Skeletal muscle satellite cell (primary cell): ENCODE data around the gene ADGRA1.
"Not testable (repeated sequence)": the region's sequence is repeated elsewhere in the genome, so short reads cannot be mapped to it uniquely, and the experiment has no call there.

Source experiments
- H3K27me3 ChIP-seq: 2 replicates; pipeline ENCODE4 v1.7.0; 2013; ENCODE audit warnings: low read length; ENCODE audit not compliant: control insufficient read depth, insufficient read depth
- H3K36me3 ChIP-seq: 2 replicates; pipeline ENCODE4 v1.7.0; 2013; ENCODE audit warnings: mild to moderate bottlenecking, control low read depth, low read length; ENCODE audit not compliant: insufficient read depth
- H3K4me1 ChIP-seq: 2 replicates; pipeline ENCODE4 v1.7.0; 2013; ENCODE audit warnings: low read length; ENCODE audit not compliant: control insufficient read depth, insufficient read depth
- H3K4me2 ChIP-seq: 2 replicates; pipeline ENCODE4 v1.7.0; 2013; ENCODE audit warnings: mild to moderate bottlenecking, low read length
- H3K4me3 ChIP-seq: 2 replicates; pipeline ENCODE4 v1.7.0; 2013; ENCODE audit warnings: low read length
- H3K9ac ChIP-seq: 2 replicates; pipeline ENCODE4 v1.7.0; 2013; ENCODE audit warnings: mild to moderate bottlenecking, low read depth, low read length, moderate library complexity
- H3K9me3 ChIP-seq: replicated peaks from 2 replicates; pipeline ENCODE4 v1.7.0; 2013; ENCODE audit warnings: mild to moderate bottlenecking, control low read depth, low read length

ADGRA1 gene

DNA sequence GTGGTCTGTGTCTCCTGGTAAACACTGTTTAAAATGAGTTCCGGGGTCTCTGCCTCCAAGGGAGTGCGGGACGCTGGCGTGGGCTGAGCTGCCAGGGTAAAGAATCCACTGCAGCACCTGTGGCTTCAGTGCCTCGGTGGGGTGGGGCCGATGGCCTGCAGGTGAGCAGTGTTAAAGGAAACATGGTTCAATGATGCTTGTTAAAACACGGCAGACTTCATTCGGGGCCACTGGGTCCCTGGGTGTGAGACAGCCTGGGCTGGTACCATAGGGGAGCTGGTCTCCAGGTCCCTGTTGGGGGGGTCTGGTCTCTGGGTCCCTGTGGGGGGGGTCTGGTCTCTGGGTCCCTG is 47.4 kb downstream of the ADGRA1 start:
- Histone ChIP-seq H3K9me3 (no peaks in the 10 kb centered on the region), H3K9ac (no peak overlapping the region), H3K4me2 (no peak overlapping the region), H3K36me3 (no peaks in the 10 kb centered on the region), H3K4me1 (no peaks in the 10 kb centered on the region), H3K27me3 (no peaks in the 10 kb centered on the region), H3K4me3 (no peak overlapping the region)

DNA sequence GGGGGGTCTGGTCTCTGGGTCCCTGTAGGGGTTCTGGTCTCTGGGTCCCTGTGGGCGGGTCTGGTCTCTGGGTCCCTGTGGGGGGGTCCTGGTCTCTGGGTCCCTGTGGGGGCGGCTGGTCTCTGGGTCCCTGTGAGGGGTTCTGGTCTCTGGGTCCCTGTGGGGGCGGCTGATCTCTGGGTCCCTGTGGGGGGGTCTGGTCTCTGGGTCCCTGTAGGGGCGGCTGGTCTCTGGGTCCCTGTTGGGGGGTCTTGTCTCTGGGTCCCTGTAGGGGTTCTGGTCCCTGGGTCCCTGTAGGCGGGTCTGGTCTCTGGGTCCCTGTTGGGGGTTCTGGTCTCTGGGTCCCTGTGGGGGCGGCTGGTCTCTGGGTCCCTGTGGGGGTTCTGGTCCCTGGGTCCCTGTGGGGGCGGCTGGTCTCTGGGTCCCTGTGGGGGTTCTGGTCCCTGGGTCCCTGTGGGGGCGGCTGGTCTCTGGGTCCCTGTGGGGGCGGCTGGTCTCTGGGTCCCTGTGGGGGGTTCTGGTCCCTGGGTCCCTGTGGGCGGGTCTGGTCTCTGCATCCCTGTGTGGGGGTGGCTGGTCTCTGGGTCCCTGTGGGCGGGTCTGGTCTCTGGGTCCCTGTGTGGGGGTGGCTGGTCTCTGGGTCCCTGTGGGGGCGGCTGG is 49.9 kb downstream of the ADGRA1 start:
- H3K27me3 ChIP-seq, H3K9me3 ChIP-seq, H3K4me2 ChIP-seq, H3K9ac ChIP-seq, H3K4me1 ChIP-seq, H3K4me3 ChIP-seq, H3K36me3 ChIP-seq: not testable (repeated sequence)

DNA sequence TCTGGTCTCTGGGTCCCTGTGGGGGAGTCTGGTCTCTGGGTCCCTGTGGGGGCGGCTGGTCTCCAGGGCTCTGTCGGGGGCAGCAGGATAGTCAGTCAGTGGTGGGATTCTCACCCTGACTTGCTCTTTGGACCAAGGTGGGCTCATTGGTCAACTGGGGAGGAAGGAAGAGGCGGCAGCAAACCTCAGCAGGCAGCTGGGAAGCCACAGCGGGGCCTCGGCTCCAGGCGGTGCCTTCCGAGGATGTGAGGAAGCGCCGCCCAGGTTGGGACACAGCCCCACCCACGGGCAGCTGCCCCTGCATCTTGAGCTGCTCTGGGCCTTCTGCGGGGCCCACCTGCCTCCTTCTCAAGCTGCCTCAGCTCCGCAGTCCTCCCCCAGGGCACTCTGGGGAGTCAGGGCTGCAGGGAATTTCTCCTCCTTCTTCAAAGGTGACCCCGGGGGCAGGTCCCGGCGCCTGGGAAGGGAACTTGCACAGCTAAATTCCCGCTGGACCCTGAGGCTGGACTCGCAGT is 51.9 kb downstream of the ADGRA1 start:
- Histone ChIP-seq H3K4me2 (no peak overlapping the region), H3K9ac (no peak overlapping the region), H3K4me3 (no peak overlapping the region), H3K36me3 (no peaks in the 10 kb centered on the region), H3K27me3 (peaks cover 11% of the 10 kb centered on the region), H3K4me1 (no peaks in the 10 kb centered on the region), H3K9me3 (no peaks in the 10 kb centered on the region)

DNA sequence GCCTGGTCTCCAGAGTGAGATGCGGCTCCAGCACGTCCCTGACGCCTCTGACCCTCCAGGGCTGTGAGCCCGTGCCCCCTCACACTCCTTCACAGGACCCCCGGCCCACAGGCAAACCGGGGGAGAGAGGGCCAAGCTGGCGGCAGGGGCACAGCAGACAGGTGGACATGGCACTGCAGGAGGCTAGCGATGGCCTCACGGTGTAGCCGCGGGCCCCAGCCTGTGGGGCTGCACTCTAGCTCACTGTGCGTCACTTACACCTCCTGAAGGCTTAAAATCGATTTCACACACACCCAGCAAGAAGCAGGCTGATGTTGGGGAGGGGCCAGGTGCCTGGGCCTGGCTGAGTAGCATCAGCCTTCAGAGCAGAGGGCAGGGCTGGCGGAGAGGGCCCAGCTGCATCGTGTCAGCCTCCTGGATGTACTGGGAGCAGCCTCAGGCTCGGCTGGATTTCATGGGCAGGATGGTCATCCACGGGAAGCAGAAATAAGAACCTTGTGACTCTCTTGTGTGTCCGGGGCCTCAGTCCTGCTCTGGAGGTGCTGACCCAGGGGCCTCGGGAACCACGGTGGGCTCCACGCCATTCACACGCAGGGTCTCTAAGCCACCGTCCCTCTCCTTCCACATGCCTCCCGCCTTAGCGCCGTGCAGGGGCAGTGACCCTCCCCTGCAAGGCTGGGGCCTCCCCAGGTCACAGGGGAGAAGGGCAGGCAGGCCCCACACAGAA is 52.9 kb downstream of the ADGRA1 start:
- H3K4me2 ChIP-seq: no peak overlapping the region
- no peaks in the 10 kb centered on the region for H3K9me3 ChIP-seq
- no peaks in the 10 kb centered on the region for H3K4me1 ChIP-seq
- H3K36me3 ChIP-seq: no peaks in the 10 kb centered on the region
- H3K9ac ChIP-seq: no peak overlapping the region
- H3K4me3 ChIP-seq: no peak overlapping the region
- H3K27me3 ChIP-seq: peaks cover 11% of the 10 kb centered on the region

DNA sequence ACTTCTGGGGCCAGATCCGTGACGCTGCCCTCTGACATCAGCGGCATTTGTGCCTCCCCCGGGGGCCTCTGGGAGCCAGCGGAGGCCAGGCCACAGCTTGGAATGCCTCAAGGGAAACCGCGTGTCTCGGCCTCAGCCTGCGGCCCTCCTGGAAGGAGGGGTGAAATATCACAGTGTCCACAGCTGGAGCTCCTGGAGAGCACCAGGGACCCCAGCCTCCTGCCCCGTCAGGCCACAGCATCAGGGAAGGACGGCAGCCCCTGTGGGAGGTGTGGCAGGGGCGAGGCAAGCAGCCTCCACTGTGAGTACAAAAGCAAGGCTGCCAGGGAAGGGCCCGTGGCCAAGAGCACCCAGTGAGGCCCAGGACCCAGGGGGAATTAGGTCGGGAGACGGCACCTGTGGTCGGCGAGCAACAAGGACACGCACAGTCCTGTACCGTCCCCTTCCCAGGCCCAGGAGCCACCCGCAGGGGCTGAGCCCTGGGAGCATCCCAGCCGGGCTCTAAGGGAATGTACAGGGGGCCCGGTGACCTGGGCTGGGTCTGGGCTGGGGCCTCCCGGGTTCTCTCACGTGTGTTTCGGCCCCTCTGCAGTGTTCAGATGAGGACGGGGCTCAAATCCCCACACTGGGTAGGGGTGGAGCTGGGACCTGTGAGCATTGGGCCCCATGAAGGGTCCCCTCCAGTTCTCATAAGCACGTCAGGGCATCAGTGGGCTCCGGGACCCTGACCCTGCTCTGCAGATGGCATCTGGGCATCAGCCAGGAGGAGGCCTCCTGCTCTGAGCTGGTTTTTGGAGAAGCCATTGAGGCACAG is 53.6 kb downstream of the ADGRA1 start:
- no peaks in the 10 kb centered on the region for H3K9me3 ChIP-seq
- H3K4me3 ChIP-seq: no peak overlapping the region
- H3K36me3 ChIP-seq: no peaks in the 10 kb centered on the region
- peaks cover 11% of the 10 kb centered on the region for H3K27me3 ChIP-seq
- no peak overlapping the region for H3K9ac ChIP-seq
- no peak overlapping the region for H3K4me2 ChIP-seq
- H3K4me1 ChIP-seq: no peaks in the 10 kb centered on the region

DNA sequence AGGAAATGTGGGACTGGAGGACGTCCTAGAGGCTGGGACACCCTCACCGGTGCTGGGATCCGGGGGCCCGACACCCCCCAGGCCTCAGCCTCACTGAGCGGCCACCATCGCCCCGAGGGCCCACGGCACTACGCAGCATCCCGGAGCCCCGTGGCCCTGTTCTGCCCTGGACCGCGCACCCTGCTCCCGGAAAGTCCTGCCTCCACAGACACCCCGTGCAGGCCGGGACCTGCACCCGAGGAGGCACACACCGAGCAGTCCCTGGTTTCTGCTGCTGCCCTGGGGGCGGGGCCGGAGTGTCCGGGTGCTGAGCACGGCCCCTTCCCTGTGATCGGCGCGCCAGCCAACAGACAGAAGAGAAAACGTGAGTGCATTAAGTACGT is 54.2 kb downstream of the ADGRA1 start:
- no peaks in the 10 kb centered on the region for H3K36me3 ChIP-seq
- H3K4me3 ChIP-seq: no peak overlapping the region
- no peak overlapping the region for H3K4me2 ChIP-seq
- no peaks in the 10 kb centered on the region for H3K9me3 ChIP-seq
- H3K9ac ChIP-seq: no peak overlapping the region
- no peaks in the 10 kb centered on the region for H3K4me1 ChIP-seq
- peaks cover 15% of the 10 kb centered on the region for H3K27me3 ChIP-seq

DNA sequence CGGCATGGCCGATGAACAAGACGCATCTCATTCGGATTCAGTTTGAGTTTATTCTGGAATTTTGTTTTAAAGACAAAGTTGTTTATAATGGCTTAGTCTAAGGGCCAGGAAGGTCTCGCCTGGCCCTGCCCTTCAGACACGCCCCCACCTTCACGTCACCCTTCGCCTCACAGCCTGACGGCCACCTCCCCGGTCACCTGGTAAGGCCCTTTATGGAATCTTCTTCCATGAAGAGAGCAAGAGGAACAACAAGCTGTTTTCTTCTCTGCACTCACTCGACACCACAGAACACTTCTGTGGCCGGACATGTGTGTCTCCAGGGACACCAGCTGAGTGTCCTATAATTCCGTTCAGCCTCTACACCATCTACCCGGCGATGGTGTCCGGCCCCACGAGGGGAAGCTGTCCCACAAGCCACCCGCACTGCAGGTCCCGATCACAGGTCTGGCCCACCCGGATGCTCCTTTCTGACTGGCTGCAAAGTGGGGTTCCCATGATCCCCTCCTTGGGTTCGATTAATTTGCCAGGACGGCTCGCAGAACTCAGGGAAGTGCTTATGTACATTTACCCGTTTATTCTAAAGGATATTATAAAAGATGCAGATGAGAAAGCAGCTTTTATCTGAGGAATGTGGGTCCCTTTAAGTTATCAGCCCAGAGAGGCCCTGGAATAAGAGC is 54.9 kb downstream of the ADGRA1 start:
- Histone ChIP-seq H3K4me1 (no peaks in the 10 kb centered on the region), H3K9ac (no peak overlapping the region), H3K9me3 (no peaks in the 10 kb centered on the region), H3K4me3 (no peak overlapping the region), H3K36me3 (no peaks in the 10 kb centered on the region), H3K27me3 (peaks cover 15% of the 10 kb centered on the region), H3K4me2 (no peak overlapping the region)

DNA sequence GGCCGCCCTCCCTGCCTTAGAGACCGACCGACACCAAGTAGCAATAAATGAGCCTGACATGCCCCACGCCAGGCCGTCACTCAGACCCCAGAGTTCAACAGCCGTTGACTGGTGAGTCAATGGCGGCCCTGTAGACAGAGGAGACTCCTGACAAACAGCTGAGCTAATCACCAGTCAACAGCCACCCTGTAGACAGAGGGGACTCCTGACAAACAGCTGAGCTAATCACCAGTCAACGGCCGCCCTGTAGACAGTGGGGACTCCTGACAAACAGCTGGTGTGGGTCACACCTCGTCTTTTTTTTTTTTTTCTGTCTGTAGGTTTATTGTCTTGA is 55.4 kb downstream of the ADGRA1 start:
- no peak overlapping the region for H3K4me2 ChIP-seq
- peaks cover 15% of the 10 kb centered on the region for H3K27me3 ChIP-seq
- no peaks in the 10 kb centered on the region for H3K9me3 ChIP-seq
- no peak overlapping the region for H3K9ac ChIP-seq
- H3K4me1 ChIP-seq: no peaks in the 10 kb centered on the region
- no peak overlapping the region for H3K4me3 ChIP-seq
- no peaks in the 10 kb centered on the region for H3K36me3 ChIP-seq

DNA sequence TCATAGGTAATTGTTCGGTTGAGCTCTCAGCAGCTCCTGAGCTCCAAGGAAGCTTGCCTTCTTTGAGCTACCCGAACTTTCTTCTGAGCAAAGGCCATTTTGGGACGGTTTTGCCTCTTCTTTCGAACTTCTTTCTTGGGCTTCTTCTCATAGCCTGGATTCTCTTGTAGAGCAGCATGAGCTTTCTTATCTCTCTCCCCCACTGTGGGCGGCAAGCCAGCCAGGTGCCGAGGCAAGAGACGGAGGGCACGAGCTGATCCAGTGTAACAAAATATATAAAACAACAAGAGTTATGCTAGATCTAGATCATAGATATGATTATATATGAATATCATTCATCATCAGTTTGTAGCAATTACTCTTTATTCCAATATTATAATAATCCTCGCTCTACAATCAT is 55.8 kb downstream of the ADGRA1 start:
- no peaks in the 10 kb centered on the region for H3K9me3 ChIP-seq
- H3K4me2 ChIP-seq: no peak overlapping the region
- no peak overlapping the region for H3K4me3 ChIP-seq
- H3K4me1 ChIP-seq: no peaks in the 10 kb centered on the region
- peaks cover 15% of the 10 kb centered on the region for H3K27me3 ChIP-seq
- no peaks in the 10 kb centered on the region for H3K36me3 ChIP-seq
- no peak overlapping the region for H3K9ac ChIP-seq

DNA sequence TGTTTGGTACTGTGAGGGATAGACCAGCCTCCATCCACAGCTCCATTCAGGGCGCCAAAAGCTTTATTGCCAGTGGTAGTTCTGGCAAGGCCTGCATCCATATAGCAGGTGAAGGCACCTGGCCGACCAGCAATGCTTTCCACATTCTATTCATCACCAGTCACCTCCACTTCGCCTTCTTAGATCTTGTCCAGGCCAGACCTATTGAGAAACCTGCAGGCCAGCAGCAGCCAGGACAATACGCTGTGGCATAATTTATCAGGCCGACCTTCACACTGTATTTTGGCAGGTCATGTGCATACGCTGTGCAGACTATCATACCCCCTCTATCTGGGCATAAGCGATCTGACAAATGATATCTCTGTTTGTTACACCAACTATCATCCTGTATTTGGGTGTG is 57.0 kb downstream of the ADGRA1 start:
- Histone ChIP-seq H3K27me3 (peaks cover 15% of the 10 kb centered on the region), H3K9me3 (no peaks in the 10 kb centered on the region), H3K4me2 (no peak overlapping the region), H3K4me1 (no peaks in the 10 kb centered on the region), H3K4me3 (no peak overlapping the region), H3K36me3 (no peaks in the 10 kb centered on the region), H3K9ac (no peak overlapping the region)

DNA sequence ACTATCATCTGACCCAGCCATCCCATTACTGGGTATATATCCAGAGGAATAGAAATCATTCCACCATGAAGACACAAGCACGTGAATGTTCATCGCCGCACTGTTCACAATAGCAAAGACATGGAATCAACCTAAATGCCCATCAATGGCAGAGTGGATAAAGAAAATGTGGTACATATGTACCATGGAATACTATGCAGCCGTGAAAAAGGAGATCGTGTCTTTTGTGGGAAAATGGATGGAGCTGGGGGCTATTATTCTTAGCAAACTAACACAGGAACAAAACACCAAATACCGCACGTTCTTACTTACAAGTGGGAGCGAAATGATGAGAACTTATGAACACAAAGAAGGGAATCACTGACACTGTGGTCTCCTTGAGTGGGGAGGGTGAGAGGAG is 62.5 kb downstream of the ADGRA1 start:
- Histone ChIP-seq H3K9ac (no peak overlapping the region), H3K36me3 (no peaks in the 10 kb centered on the region), H3K4me1 (no peaks in the 10 kb centered on the region), H3K4me2 (no peak overlapping the region), H3K9me3 (no peaks in the 10 kb centered on the region), H3K27me3 (peaks cover 25% of the 10 kb centered on the region), H3K4me3 (no peak overlapping the region)
